NCI-H1417 treated with DMSO at 0.1 percent for 48 hours (cell line): ENCODE measurements around the gene BRD3OS.
"Not testable (repeated sequence)": the region's sequence is repeated elsewhere in the genome, so short reads cannot be mapped to it uniquely, and the experiment has no call there.

ENCODE experiments used
- DNase-seq: peaks from one replicate; lab custom pipeline; 2025; lab: John Stamatoyannopoulos, UW

The BRD3OS gene

DNA sequence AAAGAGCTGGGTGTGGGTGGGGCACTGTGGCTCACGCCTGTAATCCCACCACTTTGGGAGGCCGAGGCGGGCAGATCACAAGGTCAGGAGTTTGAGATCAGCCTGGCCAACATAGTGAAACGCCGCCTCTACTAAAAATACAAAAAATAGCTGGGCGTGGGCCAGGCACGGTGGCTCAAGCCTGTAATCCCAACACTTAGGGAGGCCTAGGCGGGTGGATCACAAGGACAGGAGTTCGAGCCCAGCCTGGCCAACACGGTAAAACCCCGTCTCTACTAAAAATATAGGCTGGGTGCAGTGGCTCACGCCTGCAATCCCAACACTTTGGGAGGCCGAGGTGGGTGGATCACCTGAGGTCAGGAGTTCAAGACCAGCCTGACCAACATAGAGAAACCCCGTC, 36.5 kb upstream of the BRD3OS start:
- not testable (repeated sequence) for DNase-seq

GRCh38 chr9:133989625-133990365, 35.5 kb upstream of the BRD3OS start:
- DNase-seq, result no peak

GRCh38 chr9:133990366-133991213, 34.7 kb upstream of the BRD3OS start:
- DNase-seq, result peak; percentile 7

- DNase-seq, result no peak
Observed at GRCh38 chr9:133991214-133991921, 33.9 kb upstream of the BRD3OS start.

GRCh38 chr9:133991964-133992779, 33.1 kb upstream of the BRD3OS start, which contains the start of gene VAV2:
VAV2 (minus strand) TSS chr9:133992324; CDS start chr9:133992278, 46 bp downstream.
- DNase-seq, result peak; percentile 20

- DNase-seq, result peak; percentile 39
Observed at GRCh38 chr9:133992780-133993634, 32.3 kb upstream of the BRD3OS start.

DNA sequence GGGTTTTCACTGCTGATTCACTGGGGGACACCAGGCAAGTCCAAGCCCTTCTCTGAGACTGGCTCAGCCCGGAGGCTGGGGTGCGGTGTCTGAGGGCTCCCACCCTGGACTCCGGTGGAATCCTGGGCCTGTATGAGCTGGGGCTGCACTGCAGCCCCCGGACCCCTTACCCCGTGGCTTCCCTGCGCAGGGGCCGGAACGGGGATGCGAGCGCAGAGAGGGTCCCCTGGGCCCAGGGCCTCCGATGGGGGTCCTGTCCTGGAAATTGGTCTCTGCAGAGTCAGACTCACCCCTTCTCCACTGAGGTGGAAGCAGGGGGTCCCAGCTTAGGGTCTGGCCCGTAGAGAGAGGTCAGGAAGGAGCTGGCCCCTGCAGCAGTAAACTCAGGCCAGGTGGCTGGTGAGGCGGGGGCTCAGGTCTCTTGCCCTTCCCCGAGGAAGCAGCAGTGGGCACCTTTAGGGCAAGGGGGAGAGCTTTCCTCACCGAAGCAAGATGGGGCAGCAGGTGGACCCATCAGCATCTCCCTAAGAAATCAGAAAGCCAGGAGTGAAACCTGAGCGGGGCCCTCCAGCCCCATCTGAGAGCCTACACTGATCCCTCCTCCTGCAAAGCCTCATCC, 31.5 kb upstream of the BRD3OS start:
- DNase-seq, result no peak

DNA sequence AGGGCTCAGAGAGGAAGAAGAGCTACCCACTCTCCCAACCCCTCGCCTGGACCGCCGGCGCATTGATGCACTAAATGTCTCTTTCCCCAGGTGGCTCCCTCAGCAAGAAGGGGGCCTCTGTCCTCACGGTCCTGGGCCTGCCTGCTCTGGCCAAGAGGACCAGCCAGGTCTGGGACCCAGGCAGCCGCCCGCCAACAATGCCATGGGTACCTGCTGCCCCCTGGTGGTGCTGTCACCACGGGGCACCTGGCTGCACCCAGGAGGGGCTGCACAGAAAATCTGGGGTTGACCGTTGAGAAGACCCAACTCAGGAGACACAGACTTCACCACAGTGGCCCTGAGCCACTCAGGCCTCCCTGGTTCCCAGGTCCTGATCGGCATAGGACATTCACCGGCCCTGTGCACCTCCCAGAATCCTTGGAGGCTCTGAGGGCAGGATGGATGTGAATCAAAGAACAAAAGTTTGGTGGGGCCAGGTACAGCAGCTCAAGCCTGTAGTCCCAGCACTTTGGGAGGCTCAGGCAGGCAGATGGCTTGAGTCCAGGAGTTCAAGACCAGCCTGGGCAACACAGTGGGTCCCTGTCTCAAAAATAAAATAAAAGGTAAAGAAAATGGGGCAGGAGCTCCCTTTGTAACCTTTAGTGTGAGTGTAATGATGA, 30.8 kb upstream of the BRD3OS start:
- DNase-seq, result no peak

- DNase-seq, result no peak
Observed at GRCh38 chr9:133995012-133995896, 30.0 kb upstream of the BRD3OS start.

GRCh38 chr9:133996531-133997520, 28.5 kb upstream of the BRD3OS start:
- no peak for DNase-seq

- DNase-seq, result no peak
Observed at GRCh38 chr9:133997584-133997983, 27.7 kb upstream of the BRD3OS start.

DNA sequence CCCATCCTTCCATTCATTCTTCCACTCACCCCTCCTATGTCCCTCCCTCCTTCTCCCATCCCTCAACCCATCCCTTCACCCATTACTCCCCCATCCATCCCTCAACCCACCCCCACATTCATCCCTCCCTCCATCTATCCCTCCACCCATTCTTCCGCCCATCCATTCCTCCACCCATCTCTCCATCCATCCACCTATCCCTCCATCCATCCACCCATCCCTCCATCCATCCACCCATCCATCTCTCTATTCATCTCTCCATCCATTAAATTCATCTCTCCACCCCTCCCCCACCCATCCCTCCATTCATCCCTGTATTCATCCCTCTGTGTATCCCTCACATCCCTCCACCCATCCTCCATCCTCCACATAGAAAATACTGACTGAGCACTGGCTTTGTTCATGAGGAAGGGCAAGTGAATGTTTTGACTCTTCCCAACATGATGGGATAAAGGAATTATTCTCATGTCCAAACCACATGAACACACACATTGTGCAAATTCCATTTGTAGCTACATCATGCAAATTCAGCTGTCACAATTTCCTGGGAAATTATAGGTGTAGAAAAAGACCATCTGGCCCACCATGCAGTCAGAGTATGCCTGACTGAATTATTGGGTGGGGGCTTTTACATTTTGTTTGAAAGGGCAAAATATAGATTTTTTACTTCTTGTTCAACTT, 26.2 kb upstream of the BRD3OS start:
- no peak for DNase-seq

- DNase-seq, result no peak
Observed at GRCh38 chr9:133999851-134000265, 25.4 kb upstream of the BRD3OS start.

GRCh38 chr9:134002796-134003195, 22.5 kb upstream of the BRD3OS start:
- DNase-seq, result no peak

DNA sequence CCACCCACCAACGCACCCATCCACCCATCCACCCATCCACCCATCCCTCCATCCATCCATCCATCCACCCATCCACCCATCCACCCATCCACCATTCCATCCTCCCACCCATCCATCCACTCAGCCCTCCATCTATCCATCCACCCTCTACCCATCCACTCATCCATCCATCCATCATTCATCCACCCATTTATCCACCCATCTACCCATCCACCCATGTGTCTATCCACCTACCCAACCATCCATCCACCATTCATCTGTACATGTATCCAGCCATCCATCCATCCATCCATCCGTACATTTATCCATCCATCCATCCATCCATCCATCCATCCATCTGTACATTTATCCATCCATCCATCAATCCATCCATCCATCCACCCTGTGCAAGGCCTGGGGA, 22.0 kb upstream of the BRD3OS start:
- no peak for DNase-seq

DNA sequence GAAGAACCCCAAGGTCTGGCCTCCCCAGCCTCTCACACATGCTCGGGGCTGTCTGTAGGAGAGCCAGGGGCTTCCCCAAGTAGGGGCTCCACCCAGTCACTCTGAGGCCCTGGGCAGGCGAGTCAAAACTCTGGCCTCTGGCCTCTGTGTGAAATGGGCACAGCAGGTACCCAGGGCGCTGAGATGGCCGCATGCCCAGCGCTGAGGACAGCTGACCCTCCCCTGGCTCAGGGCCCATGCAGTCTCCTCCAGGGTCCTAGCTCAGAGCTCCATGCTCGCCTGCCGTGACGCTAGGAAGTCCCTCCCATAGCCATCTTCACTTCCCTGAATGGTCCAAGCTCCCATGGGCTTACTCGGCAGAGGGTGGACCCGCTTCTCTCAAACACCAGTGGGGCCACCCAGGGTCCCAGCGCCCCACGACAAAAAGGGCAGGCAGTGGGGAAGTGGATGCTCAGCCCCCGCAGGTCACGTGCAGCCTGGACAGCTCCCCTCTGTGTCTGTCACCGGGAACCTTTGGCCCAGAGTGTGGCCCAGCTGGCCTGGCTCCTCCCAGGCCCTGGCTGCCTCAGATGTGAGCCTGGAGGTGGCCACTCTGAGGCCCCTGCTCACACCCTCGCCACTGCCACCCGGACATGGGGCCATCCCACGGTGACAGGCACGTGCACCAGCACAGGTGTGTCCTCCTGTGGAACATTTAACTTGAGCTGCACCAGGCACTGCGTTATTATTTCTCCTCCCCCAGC, 21.0 kb upstream of the BRD3OS start:
- DNase-seq, result no peak
